OCI-LY1 (cell line): ENCODE data around the gene PHF10.

Experiments
- CTCF ChIP-seq: fragments of 200-600 bp; sonication (generic), shearing (Covaris generic); IDR thresholded peaks from 2 replicates; pipeline ENCODE4 v1.5.1; 2017; ENCODE audit warnings: mild to moderate bottlenecking, antibody characterized with exemption, low read length, moderate library complexity, mixed read lengths
- EZH2 ChIP-seq: fragments of 200-600 bp; sonication (generic), shearing (Covaris generic); IDR thresholded peaks from 2 replicates; pipeline ENCODE4 v1.8.0; 2017; ENCODE audit warnings: borderline replicate concordance, mixed run types, mild to moderate bottlenecking, antibody characterized with exemption, low read length, moderate library complexity, mixed read lengths

GRCh38 chr6:169667716-169668115, 56.6 kb downstream of the PHF10 start:
- TF ChIP-seq CTCF (no peak), EZH2 (no peak)
